Fibroblast of lung (primary cell): ENCODE measurements around the gene KLHL3.

Experiments used
- CTCF ChIP-seq, 2 donors: IDR thresholded peaks in 1 of 2; conservative IDR thresholded peaks in 1 of 2; 1 replicate in 1 of 2; 2 replicates in 1 of 2; pipeline ENCODE4 v1.5.1; 2011 to 2012; ENCODE audit warnings: low read length in 2 of 2, control low read depth in 1 of 2, inconsistent platforms in 1 of 2, low read depth in 1 of 2, mild to moderate bottlenecking in 1 of 2
- EZH2 ChIP-seq: IDR thresholded peaks from 2 replicates; pipeline ENCODE4 v1.5.1; 2012; ENCODE audit warnings: low read length, control low read depth, mild to moderate bottlenecking; ENCODE audit errors: missing control alignments

DNA sequence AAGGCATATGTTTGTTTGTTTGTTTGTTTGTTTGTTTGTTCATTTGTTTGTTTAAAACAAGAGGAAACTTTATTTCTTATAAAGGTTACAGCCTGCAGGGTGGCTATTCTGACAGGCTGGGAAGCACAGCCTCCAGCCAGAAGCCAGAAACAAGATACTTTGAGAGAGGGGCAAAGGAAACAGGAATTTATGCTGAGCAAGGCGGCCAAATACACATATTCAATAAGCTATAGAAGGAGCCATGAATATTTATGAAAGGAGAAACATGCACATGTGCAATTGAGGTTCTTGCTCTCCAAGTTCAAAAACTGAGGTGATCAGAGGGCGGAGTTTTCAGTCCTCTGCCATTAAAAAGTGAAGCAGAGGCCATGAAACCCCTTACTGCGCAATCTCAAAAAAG, 19.6 kb downstream of the KLHL3 start:
- no peak for TF ChIP-seq CTCF (conservative IDR thresholded peaks at IDR 0.05 in 1 of 2, IDR thresholded peaks at IDR 0.05 in 1 of 2; ENCODE audit: low read depth in 1 of 2, low read length in 2 of 2)
- TF ChIP-seq EZH2, result no peak
